HepG2 (cell line): ENCODE measurements around the gene TMEM59. TPM values are rescaled to one million over a fixed set of nuclear protein-coding genes. Genes with fewer than 3 reads are reported as not detected.
A peak's percentile ranks its signal among the peaks of the same experiment; 100 is the strongest.

Experiments used
- AGO2 ChIP-seq: fragments of 200-400 bp; formaldehyde crosslinking; optimal IDR thresholded peaks from 2 replicates; pipeline ENCODE3; 2017; ENCODE audit warnings: mild to moderate bottlenecking, low read depth, low read length, moderate library complexity
- FOXA1 ChIP-seq, 2 experiments: fragments of 450-650 bp in 1 of 2; sonication (generic) in 1 of 2; formaldehyde crosslinking in 1 of 2; IDR thresholded peaks; 2 replicates each; pipeline versions ENCODE4 v1.4.0 to v1.6.1; 2016 to 2020; ENCODE audit warnings: missing genetic modification reagents in 1 of 2
- IRF2 ChIP-seq: IDR thresholded peaks from 2 replicates; pipeline ENCODE4 v1.6.1; 2018; ENCODE audit warnings: missing genetic modification reagents, missing compliant biosample characterization
- MXI1 ChIP-seq: IDR thresholded peaks from 3 replicates; pipeline ENCODE4 v1.6.1; 2012; ENCODE audit warnings: low read depth, low read length, inconsistent platforms, borderline replicate concordance
- PRPF4 ChIP-seq: fragments of 200-400 bp; formaldehyde crosslinking; IDR thresholded peaks from 2 replicates; pipeline ENCODE4 v1.6.1; 2016; ENCODE audit warnings: low read length, low read depth; ENCODE audit not compliant: poor library complexity, severe bottlenecking
- RAD21 ChIP-seq: fragments of 450-650 bp; formaldehyde crosslinking; IDR thresholded peaks from 2 replicates; pipeline ENCODE4 v1.5.0; 2020; ENCODE audit warnings: mild to moderate bottlenecking
- RORA ChIP-seq: sonication (generic); formaldehyde crosslinking; IDR thresholded peaks from 2 replicates; pipeline ENCODE4 v1.5.0; 2020; ENCODE audit warnings: mild to moderate bottlenecking, missing genetic modification reagents, moderate library complexity
- SAP130 ChIP-seq: IDR thresholded peaks from 2 replicates; pipeline ENCODE4 v1.6.1; 2016; ENCODE audit warnings: low read depth
- SMARCE1 ChIP-seq: fragments of 450-650 bp; IDR thresholded peaks from 2 replicates; pipeline ENCODE4 v1.6.1; 2017; ENCODE audit warnings: borderline replicate concordance
- SMYD3 ChIP-seq: sonication (generic); formaldehyde crosslinking; IDR thresholded peaks from 2 replicates; pipeline ENCODE4 v1.8.1; 2023; ENCODE audit warnings: mild to moderate bottlenecking, missing genetic modification reagents
- SNAPC2 ChIP-seq: sonication (generic); formaldehyde crosslinking; IDR thresholded peaks from 2 replicates; pipeline ENCODE4 v1.8.1; 2022; ENCODE audit warnings: mild to moderate bottlenecking, missing genetic modification reagents
- TGIF2 ChIP-seq: IDR thresholded peaks from 2 replicates; pipeline ENCODE4 v1.6.1; 2016; ENCODE audit warnings: control low read depth, missing compliant biosample characterization
- THAP11 ChIP-seq: IDR thresholded peaks from 2 replicates; pipeline ENCODE4 v1.6.1; 2016; ENCODE audit warnings: missing biosample characterization, missing genetic modification reagents
- ZBTB7A ChIP-seq: sonication (generic); formaldehyde crosslinking; IDR thresholded peaks from 2 replicates; pipeline ENCODE4 v1.8.0; 2022; ENCODE audit warnings: mild to moderate bottlenecking, missing genetic modification reagents
- ZNF354B ChIP-seq: sonication (generic); formaldehyde crosslinking; IDR thresholded peaks from 2 replicates; pipeline ENCODE4 v1.8.0; 2022; ENCODE audit warnings: mild to moderate bottlenecking, missing genetic modification reagents
- ZNF709 ChIP-seq: sonication (generic); formaldehyde crosslinking; IDR thresholded peaks from 2 replicates; pipeline ENCODE4 v1.5.0; 2020; ENCODE audit warnings: mild to moderate bottlenecking, missing genetic modification reagents
- ZNF713 ChIP-seq: sonication (generic); formaldehyde crosslinking; IDR thresholded peaks from 2 replicates; pipeline ENCODE4 v1.4.0; 2020; ENCODE audit warnings: mild to moderate bottlenecking, missing genetic modification reagents
- ZNF747 ChIP-seq: sonication (generic); formaldehyde crosslinking; IDR thresholded peaks from 2 replicates; pipeline ENCODE4 v1.8.1; 2023; ENCODE audit warnings: missing genetic modification reagents, mild to moderate bottlenecking, borderline replicate concordance
- ZNF775 ChIP-seq: sonication (generic); formaldehyde crosslinking; IDR thresholded peaks from 2 replicates; pipeline ENCODE4 v1.4.0; 2020; ENCODE audit warnings: missing genetic modification reagents, mild to moderate bottlenecking, moderate library complexity, borderline replicate concordance
- ZNF839 ChIP-seq: sonication (generic); formaldehyde crosslinking; IDR thresholded peaks from 2 replicates; pipeline ENCODE4 v1.4.0; 2020; ENCODE audit warnings: missing genetic modification reagents, mild to moderate bottlenecking, borderline replicate concordance
- ZNF879 ChIP-seq: sonication (generic); formaldehyde crosslinking; IDR thresholded peaks from 2 replicates; pipeline ENCODE4 v1.8.1; 2023; ENCODE audit warnings: missing genetic modification reagents
- ZNF883 ChIP-seq: sonication (generic); formaldehyde crosslinking; IDR thresholded peaks from 2 replicates; pipeline ENCODE4 v1.5.1; 2020; ENCODE audit warnings: mild to moderate bottlenecking, missing genetic modification reagents; ENCODE audit errors: not compliant biosample characterization
- ZSCAN21 ChIP-seq: sonication (generic); formaldehyde crosslinking; IDR thresholded peaks from 2 replicates; pipeline ENCODE4 v1.8.0; 2022; ENCODE audit warnings: mild to moderate bottlenecking, missing genetic modification reagents, moderate library complexity, borderline replicate concordance
- ZSCAN22 ChIP-seq: sonication (generic); formaldehyde crosslinking; IDR thresholded peaks from 2 replicates; pipeline ENCODE4 v1.4.0; 2020; ENCODE audit warnings: mild to moderate bottlenecking, missing genetic modification reagents
- polyA plus RNA-seq, 8 experiments: library from polyadenylated mRNA; depleted of rRNA in 3 of 8; stranded (reverse) in 7 of 8; unstranded in 1 of 8; fragments of >200 nt; fragmentation: Illumina TruSeq in 4 of 8; extraction: Trizol in 4 of 8; gene quantifications; 2 replicates each; pipeline versions ENCODE4 v1.2.1 to v1.2.3, GENCODE V29; 2011 to 2016; ENCODE audit warnings: low read depth in 4 of 8, missing spikeins in 1 of 8, mixed read lengths in 1 of 8; ENCODE audit not compliant: insufficient read depth in 1 of 8
- total RNA-seq, 5 experiments: library from RNA; depleted of rRNA; stranded (reverse); fragments of >200 nt; fragmentation: Illumina TruSeq; extraction: Trizol; gene quantifications; 2 replicates each; pipeline ENCODE4 v1.2.3, GENCODE V29; 2016; ENCODE audit warnings: low read depth in 1 of 5
- TF ChIP-seq, protein P1 (sequence below): sonication (generic); formaldehyde crosslinking; IDR thresholded peaks from 2 replicates; pipeline ENCODE4 v1.5.0; 2020; ENCODE audit warnings: mild to moderate bottlenecking, missing genetic modification reagents
- TF ChIP-seq, protein P2 (sequence below): IDR thresholded peaks from 2 replicates; pipeline ENCODE4 v1.6.1; 2016; ENCODE audit warnings: missing compliant biosample characterization, missing genetic modification reagents, borderline replicate concordance
- TF ChIP-seq, protein P3 (sequence below): sonication (generic); formaldehyde crosslinking; IDR thresholded peaks from 2 replicates; pipeline ENCODE4 v1.4.0; 2020; ENCODE audit warnings: missing genetic modification reagents

The TMEM59 gene
- total and polyA plus RNA-seq, 2 of the 13 experiments (the other 11 are each of a cell fraction or from before 2014, with no cell fraction given), result 147 to 363 TPM

DNA sequence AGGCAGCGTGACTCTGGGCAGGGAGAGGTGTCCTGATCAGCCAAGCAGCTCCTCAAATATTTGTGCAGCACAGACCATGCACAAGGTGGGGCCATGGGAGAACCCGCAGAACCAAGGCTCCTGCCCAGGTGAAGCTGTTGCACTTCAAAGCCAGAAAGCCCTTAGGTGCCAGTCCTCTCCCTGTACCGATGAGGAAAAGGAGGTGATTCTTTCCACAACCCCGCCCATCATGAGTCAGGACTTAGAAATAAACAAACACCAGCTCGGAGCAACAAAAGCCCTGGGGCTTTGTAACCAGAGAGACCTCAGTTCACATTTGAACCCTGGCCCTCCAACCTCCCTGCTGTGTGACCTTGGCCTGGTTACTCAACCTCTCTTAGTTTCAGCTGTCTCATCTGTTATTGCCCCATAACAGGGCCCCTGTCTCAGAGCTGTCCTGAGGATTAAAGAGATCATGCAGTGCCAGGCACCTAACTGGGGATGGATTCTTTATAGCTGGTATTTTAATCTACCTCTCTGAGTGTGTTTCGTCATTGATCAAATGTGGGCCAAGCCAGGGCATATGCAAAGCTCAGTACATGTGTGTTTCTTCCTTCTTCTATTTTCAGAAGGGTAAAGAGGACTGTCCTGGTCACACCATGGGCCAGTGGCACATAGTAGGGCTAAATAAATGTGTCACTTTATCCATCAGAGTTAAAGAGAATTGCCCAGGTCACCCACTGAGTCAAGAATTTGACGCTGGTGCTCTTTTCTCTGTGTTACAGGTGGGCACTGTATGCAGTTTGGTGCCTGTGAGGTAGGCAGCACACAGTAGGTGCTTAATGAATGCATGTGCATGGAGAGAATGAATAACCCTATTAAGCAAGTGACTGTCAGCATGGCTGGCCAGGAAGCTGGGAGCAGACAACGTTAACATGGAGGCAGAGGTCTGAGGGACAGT lies 36.4 kb downstream of the TMEM59 start (continued):
- TF ChIP-seq ZSCAN21 (CRISPR knock-in tag) (no peak), IRF2 (no peak; the same call in 1 of the 2 replicates), ZNF709 (CRISPR knock-in tag) (no peak), ZNF354B (CRISPR knock-in tag) (no peak), SAP130 (CRISPR knock-in tag) (peak; percentile 70), THAP11 (CRISPR knock-in tag) (peak; percentile 72), RORA (CRISPR knock-in tag) (no peak; the same call in 1 of the 2 replicates), ZSCAN22 (CRISPR knock-in tag) (no peak), RAD21 (CRISPR knock-in tag) (no peak; the same call in 1 of the 2 replicates), SMARCE1 (no peak), FOXA1 (IDR thresholded peaks at IDR 0.05) (no peak), FOXA1 (CRISPR knock-in tag; IDR thresholded peaks at IDR 0.05) (peak; percentile 21), ZBTB7A (CRISPR knock-in tag) (no peak), SMYD3 (CRISPR knock-in tag) (no peak), ZNF839 (CRISPR knock-in tag) (no peak), SNAPC2 (no peak), ZNF879 (CRISPR knock-in tag) (no peak), ZNF883 (CRISPR knock-in tag) (no peak), TGIF2 (no peak), PRPF4 (no peak), MXI1 (0 out of 3 replicates have a peak, but pooled peaks have one; percentile 8), ZNF747 (no peak), AGO2 (no peak), ZNF713 (no peak), ZNF775 (CRISPR knock-in tag) (no peak)
- TF ChIP-seq, protein P1, sequence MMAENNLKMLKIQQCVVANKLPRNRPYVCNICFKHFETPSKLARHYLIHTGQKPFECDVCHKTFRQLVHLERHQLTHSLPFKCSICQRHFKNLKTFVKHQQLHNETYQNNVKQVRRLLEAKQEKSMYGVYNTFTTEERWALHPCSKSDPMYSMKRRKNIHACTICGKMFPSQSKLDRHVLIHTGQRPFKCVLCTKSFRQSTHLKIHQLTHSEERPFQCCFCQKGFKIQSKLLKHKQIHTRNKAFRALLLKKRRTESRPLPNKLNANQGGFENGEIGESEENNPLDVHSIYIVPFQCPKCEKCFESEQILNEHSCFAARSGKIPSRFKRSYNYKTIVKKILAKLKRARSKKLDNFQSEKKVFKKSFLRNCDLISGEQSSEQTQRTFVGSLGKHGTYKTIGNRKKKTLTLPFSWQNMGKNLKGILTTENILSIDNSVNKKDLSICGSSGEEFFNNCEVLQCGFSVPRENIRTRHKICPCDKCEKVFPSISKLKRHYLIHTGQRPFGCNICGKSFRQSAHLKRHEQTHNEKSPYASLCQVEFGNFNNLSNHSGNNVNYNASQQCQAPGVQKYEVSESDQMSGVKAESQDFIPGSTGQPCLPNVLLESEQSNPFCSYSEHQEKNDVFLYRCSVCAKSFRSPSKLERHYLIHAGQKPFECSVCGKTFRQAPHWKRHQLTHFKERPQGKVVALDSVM (CRISPR knock-in tag), result no peak
- TF ChIP-seq, protein P2, sequence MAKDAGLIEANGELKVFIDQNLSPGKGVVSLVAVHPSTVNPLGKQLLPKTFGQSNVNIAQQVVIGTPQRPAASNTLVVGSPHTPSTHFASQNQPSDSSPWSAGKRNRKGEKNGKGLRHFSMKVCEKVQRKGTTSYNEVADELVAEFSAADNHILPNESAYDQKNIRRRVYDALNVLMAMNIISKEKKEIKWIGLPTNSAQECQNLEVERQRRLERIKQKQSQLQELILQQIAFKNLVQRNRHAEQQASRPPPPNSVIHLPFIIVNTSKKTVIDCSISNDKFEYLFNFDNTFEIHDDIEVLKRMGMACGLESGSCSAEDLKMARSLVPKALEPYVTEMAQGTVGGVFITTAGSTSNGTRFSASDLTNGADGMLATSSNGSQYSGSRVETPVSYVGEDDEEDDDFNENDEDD (CRISPR knock-in tag), result 0 out of 2 replicates have a peak, but pooled peaks have one; percentile 21
- TF ChIP-seq, protein P3, sequence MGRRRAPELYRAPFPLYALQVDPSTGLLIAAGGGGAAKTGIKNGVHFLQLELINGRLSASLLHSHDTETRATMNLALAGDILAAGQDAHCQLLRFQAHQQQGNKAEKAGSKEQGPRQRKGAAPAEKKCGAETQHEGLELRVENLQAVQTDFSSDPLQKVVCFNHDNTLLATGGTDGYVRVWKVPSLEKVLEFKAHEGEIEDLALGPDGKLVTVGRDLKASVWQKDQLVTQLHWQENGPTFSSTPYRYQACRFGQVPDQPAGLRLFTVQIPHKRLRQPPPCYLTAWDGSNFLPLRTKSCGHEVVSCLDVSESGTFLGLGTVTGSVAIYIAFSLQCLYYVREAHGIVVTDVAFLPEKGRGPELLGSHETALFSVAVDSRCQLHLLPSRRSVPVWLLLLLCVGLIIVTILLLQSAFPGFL, result no peak
